OCI-LY3 (cell line): ENCODE results near the gene EGF.

Experiments
- H2AFZ ChIP-seq: fragments of 200-600, 300-600 bp; shearing (Covaris generic); 2 replicates; pipeline ENCODE4 v1.6.0; 2014; ENCODE audit warnings: antibody characterized with exemption, low read depth, low read length
- H3K27ac ChIP-seq: fragments of 200-600, 300-600 bp; sonication (generic); 2 replicates; pipeline ENCODE4 v1.5.1; 2014; ENCODE audit warnings: mild to moderate bottlenecking, low read length, moderate library complexity, mixed read lengths
- H3K27me3 ChIP-seq: fragments of 200-600, 300-600 bp; sonication (generic); 2 replicates; pipeline ENCODE4 v1.6.1; 2014; ENCODE audit warnings: low read depth, low read length, mixed read lengths
- H3K36me3 ChIP-seq: fragments of 200-600, 300-600 bp; sonication (generic); replicated peaks from 2 replicates; pipeline ENCODE3; 2014; ENCODE audit warnings: low read depth, low read length, mixed read lengths
- H3K4me1 ChIP-seq: fragments of 300-600, 200-600 bp; sonication (generic); 2 replicates; pipeline ENCODE4 v1.6.1; 2014; ENCODE audit warnings: low read length, mixed read lengths
- H3K4me2 ChIP-seq: fragments of 200-600, 300-600 bp; sonication (generic); 2 replicates; pipeline ENCODE4 v1.6.1; 2014; ENCODE audit warnings: low read length, mixed read lengths
- H3K4me3 ChIP-seq: fragments of 300-600, 200-600 bp; sonication (generic); 2 replicates; pipeline ENCODE4 v1.5.1; 2014; ENCODE audit warnings: antibody characterized with exemption, mild to moderate bottlenecking, low read length, moderate library complexity
- H3K79me2 ChIP-seq: fragments of 300-600, 200-600 bp; shearing (Covaris generic); 2 replicates; pipeline ENCODE4 v1.6.1; 2014; ENCODE audit warnings: mild to moderate bottlenecking, low read length, mixed read lengths
- H3K9ac ChIP-seq: fragments of 300-600, 200-600 bp; shearing (Covaris generic); 2 replicates; pipeline ENCODE4 v1.6.0; 2014; ENCODE audit warnings: mild to moderate bottlenecking, low read length, moderate library complexity
- H3K9me3 ChIP-seq: fragments of 200-600, 300-600 bp; shearing (Covaris generic); 2 replicates; pipeline ENCODE4 v1.6.1; 2014; ENCODE audit warnings: low read length, mixed read lengths; ENCODE audit not compliant: insufficient read depth
- H4K20me1 ChIP-seq: fragments of 200-600, 300-600 bp; sonication (generic); 2 replicates; pipeline ENCODE4 v1.6.1; 2016; ENCODE audit warnings: low read length, mixed read lengths; ENCODE audit not compliant: insufficient read depth
- CTCF ChIP-seq: fragments of 200-600, 300-600 bp; sonication (generic); IDR thresholded peaks from 2 replicates; pipeline ENCODE4 v1.5.1; 2014; ENCODE audit warnings: antibody characterized with exemption, low read length, low read depth
- EZH2phosphoT487 ChIP-seq: fragments of 200-600 bp; shearing (Covaris generic); IDR thresholded peaks from 2 replicates; pipeline ENCODE4 v1.6.1; 2018; ENCODE audit warnings: antibody characterized with exemption, mixed run types, low read depth

Gene EGF

GRCh38 chr4:109879636-109880314, 32.9 kb upstream of the EGF start:
- Histone ChIP-seq H3K9me3 (no peaks in the 10 kb centered on the region), H3K4me3 (no peak overlapping the region), H3K4me1 (peaks cover 16% of the 10 kb centered on the region), H2AFZ (no peak overlapping the region), H3K79me2 (no peaks in the 10 kb centered on the region), H4K20me1 (no peaks in the 10 kb centered on the region), H3K27ac (no peak overlapping the region), H3K9ac (no peak overlapping the region), H3K36me3 (no peaks in the 10 kb centered on the region), H3K4me2 (no peak overlapping the region), H3K27me3 (no peaks in the 10 kb centered on the region)
- TF ChIP-seq CTCF (no peak), EZH2phosphoT487 (no peak)

DNA sequence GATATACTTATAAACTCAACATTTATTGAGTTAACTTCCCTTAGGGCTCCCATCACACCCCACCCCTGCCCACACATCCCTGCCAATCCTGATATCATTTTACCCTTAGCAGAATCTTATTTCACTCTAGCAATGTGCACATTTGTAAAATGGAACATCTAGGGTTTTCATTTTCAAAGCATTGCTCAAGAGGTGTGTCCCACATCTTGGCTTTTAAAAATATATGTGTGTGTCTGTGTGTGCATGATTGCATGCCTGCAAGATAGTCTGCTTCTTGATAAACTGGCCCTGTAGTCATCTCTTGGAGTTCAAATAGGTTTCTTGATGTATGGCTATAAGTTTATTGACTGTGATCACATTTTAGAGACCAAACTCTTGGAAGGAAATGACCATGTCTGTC, 26.4 kb upstream of the EGF start:
- Histone ChIP-seq H3K4me3 (no peak overlapping the region), H3K4me2 (no peak overlapping the region), H3K9me3 (no peaks in the 10 kb centered on the region), H4K20me1 (no peaks in the 10 kb centered on the region), H3K27me3 (no peaks in the 10 kb centered on the region), H3K36me3 (no peaks in the 10 kb centered on the region), H3K4me1 (peaks cover 6% of the 10 kb centered on the region; the same call in 1 of the 2 replicates), H3K9ac (no peak overlapping the region), H2AFZ (no peak overlapping the region), H3K79me2 (no peaks in the 10 kb centered on the region), H3K27ac (no peak overlapping the region)
- no peak for TF ChIP-seq EZH2phosphoT487
- TF ChIP-seq CTCF, result no peak

DNA sequence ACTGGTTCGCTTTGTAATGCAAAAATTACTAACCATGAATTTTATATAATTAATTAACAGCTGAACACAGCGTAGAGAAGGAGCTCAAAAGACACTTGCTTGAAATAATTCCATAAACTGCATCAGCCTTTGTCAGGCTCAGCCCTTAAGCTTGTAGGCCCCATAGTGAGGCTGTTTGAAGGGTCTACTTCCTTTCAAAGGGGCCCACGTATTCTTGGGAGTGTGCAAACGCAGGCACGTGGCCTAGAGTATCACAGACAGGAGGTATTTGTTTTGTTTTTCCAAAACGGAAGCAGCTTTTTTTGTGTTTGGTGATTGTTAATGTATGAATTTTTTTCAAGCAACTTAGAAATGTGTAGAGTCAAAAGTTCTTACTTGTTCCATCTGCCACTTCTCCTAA, 25.6 kb upstream of the EGF start:
- Histone ChIP-seq H3K4me3 (no peak overlapping the region), H3K4me1 (peaks cover 6% of the 10 kb centered on the region; the same call in 1 of the 2 replicates), H3K9me3 (no peaks in the 10 kb centered on the region), H3K27ac (no peak overlapping the region), H3K9ac (no peak overlapping the region), H4K20me1 (no peaks in the 10 kb centered on the region), H3K79me2 (no peaks in the 10 kb centered on the region), H2AFZ (no peak overlapping the region), H3K27me3 (no peaks in the 10 kb centered on the region), H3K4me2 (no peak overlapping the region), H3K36me3 (no peaks in the 10 kb centered on the region)
- TF ChIP-seq EZH2phosphoT487 (no peak), CTCF (no peak)

DNA sequence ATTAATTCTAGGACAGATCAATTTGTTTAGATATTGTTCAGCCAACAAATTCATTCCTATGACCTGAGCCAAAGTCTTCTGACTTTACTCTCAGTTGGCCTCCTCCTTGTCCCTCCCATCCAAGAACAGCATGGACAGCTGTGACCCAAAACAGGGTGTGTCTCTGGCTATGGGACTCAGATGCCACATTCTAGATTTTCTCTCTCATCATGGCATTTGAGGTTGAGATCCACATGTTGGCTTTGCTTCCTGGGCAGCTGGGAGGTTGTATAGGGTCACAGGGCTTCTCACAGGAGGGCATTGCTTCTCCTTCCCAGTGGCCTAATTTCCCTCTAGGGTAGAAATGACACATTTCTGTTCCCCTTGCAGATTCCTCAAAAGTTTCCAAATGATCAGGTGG, 22.6 kb upstream of the EGF start:
- H4K20me1 ChIP-seq, result no peaks in the 10 kb centered on the region
- no peaks in the 10 kb centered on the region for H3K27me3 ChIP-seq
- no peak overlapping the region for H3K9ac ChIP-seq
- H3K4me2 ChIP-seq, result no peak overlapping the region
- H3K9me3 ChIP-seq, result no peaks in the 10 kb centered on the region
- H3K36me3 ChIP-seq, result no peaks in the 10 kb centered on the region
- H3K4me1 ChIP-seq, result peaks cover 6% of the 10 kb centered on the region; the same call in 1 of the 2 replicates
- H3K4me3 ChIP-seq, result no peak overlapping the region
- no peaks in the 10 kb centered on the region for H3K79me2 ChIP-seq
- TF ChIP-seq EZH2phosphoT487 (no peak), CTCF (no peak)
- no peak overlapping the region for H3K27ac ChIP-seq
- H2AFZ ChIP-seq, result no peak overlapping the region
